Chondrocyte (in vitro differentiated cells): ENCODE measurements around the gene PDE6D. TPM values are rescaled to one million over a fixed set of nuclear protein-coding genes. Genes with fewer than 3 reads are reported as not detected.
A peak's percentile ranks its signal among the peaks of the same experiment; 100 is the strongest.

Experiments
- DNase-seq: peaks from one replicate; pipeline ENCODE4 v3.0.0; 2021; ENCODE audit warnings: mixed read lengths, low spot score
- H3K27ac Mint-ChIP-seq: one replicate; pipeline ENCODE4 v1.8.0; 2021; ENCODE audit warnings: mild to moderate bottlenecking, moderate library complexity, mixed read lengths; ENCODE audit not compliant: unreplicated experiment
- H3K27me3 Mint-ChIP-seq: 2 replicates; pipeline ENCODE4 v1.8.0; 2021; ENCODE audit warnings: low read depth, mixed read lengths
- H3K36me3 Mint-ChIP-seq: 2 replicates; pipeline ENCODE4 v1.8.0; 2021; ENCODE audit warnings: low read depth, mixed read lengths
- H3K4me1 Mint-ChIP-seq: 2 replicates; pipeline ENCODE4 v1.8.0; 2021; ENCODE audit warnings: low read depth, mild to moderate bottlenecking, mixed read lengths
- H3K4me3 Mint-ChIP-seq: one replicate; pipeline ENCODE4 v1.8.0; 2021; ENCODE audit warnings: mild to moderate bottlenecking, moderate library complexity, mixed read lengths; ENCODE audit not compliant: unreplicated experiment
- H3K9me3 Mint-ChIP-seq: 2 replicates; pipeline ENCODE4 v1.8.0; 2021; ENCODE audit warnings: low read depth, mixed read lengths
- CTCF ChIP-seq: fragments of 200-600 bp; sonication (generic); IDR thresholded peaks from 2 replicates; pipeline ENCODE4 v1.5.0; 2021; ENCODE audit warnings: antibody characterized with exemption, mild to moderate bottlenecking, moderate library complexity
- total RNA-seq: library from RNA; stranded (reverse); gene quantifications from 3 replicates; pipeline ENCODE4 v1.2.1, GENCODE V29; 2021

The PDE6D gene
- total RNA-seq, 1 donor from 2014 or later: 17.5 TPM

GRCh38 chr2:231816327-231817026, 35.4 kb upstream of the PDE6D start:
- H3K27me3 Mint-ChIP-seq: no peaks in the 10 kb centered on the region
- no peak overlapping the region for H3K4me3 Mint-ChIP-seq
- TF ChIP-seq CTCF: no peak
- no peak for DNase-seq
- peaks cover under 1% of the 10 kb centered on the region for H3K4me1 Mint-ChIP-seq
- peaks cover 25% of the 10 kb centered on the region for H3K36me3 Mint-ChIP-seq
- H3K9me3 Mint-ChIP-seq: peaks cover 18% of the 10 kb centered on the region
- H3K27ac Mint-ChIP-seq: no peak overlapping the region

GRCh38 chr2:231810905-231811304, 29.8 kb upstream of the PDE6D start:
- Mint-ChIP-seq H3K4me1 (peaks cover 18% of the 10 kb centered on the region), H3K36me3 (peaks cover 27% of the 10 kb centered on the region), H3K27me3 (no peaks in the 10 kb centered on the region), H3K9me3 (peaks cover 14% of the 10 kb centered on the region), H3K4me3 (no peak overlapping the region), H3K27ac (no peak overlapping the region)
- no peak for DNase-seq
- TF ChIP-seq CTCF: no peak

GRCh38 chr2:231807020-231807419, 25.9 kb upstream of the PDE6D start:
- Mint-ChIP-seq H3K27ac (peak overlapping the region; percentile 5), H3K4me1 (peaks cover 18% of the 10 kb centered on the region), H3K9me3 (no peaks in the 10 kb centered on the region), H3K36me3 (peaks cover 7% of the 10 kb centered on the region), H3K27me3 (no peaks in the 10 kb centered on the region), H3K4me3 (no peak overlapping the region)
- no peak for TF ChIP-seq CTCF
- DNase-seq: no peak

GRCh38 chr2:231803501-231804138, 22.5 kb upstream of the PDE6D start:
- Mint-ChIP-seq H3K36me3 (peaks cover 6% of the 10 kb centered on the region), H3K9me3 (no peaks in the 10 kb centered on the region), H3K4me1 (peaks cover 4% of the 10 kb centered on the region), H3K27ac (no peak overlapping the region), H3K4me3 (no peak overlapping the region), H3K27me3 (no peaks in the 10 kb centered on the region)
- no peak for DNase-seq
- TF ChIP-seq CTCF: no peak

- no peaks in the 10 kb centered on the region for H3K27me3 Mint-ChIP-seq
- H3K4me1 Mint-ChIP-seq: no peaks in the 10 kb centered on the region
- H3K4me3 Mint-ChIP-seq: no peak overlapping the region
- no peak overlapping the region for H3K27ac Mint-ChIP-seq
- TF ChIP-seq CTCF: peak; percentile 82
- H3K9me3 Mint-ChIP-seq: no peaks in the 10 kb centered on the region
- DNase-seq: no peak
- peaks cover 11% of the 10 kb centered on the region for H3K36me3 Mint-ChIP-seq
These were observed 19.5 kb upstream of the PDE6D start for GRCh38 chr2:231800493-231801091.
